Measurements from ENCODE around the gene PJVK.
"Not testable (repeated sequence)": the region's sequence is repeated elsewhere in the genome, so short reads cannot be mapped to it uniquely, and the experiment has no call there.

DNA sequence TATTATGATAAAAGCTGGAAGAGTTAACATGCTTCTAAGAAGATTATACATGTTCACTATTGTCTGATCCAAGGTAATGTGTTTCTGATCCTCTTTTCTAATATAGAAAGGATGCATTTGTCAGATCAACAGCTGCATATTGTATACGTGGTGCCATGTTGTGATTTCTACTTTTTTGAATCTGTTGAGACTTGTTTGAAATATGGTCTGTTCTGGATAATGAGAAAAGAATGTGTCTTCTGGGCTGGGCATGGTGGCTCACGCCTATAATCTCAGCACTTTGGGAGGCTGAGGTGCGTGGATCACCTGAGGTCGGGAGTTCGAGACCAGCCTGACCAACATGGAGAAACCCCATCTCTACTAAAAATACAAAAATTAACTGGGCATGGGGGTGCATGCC lies 27.4 kb upstream of the PJVK start:
- TF ChIP-seq, protein P1, sequence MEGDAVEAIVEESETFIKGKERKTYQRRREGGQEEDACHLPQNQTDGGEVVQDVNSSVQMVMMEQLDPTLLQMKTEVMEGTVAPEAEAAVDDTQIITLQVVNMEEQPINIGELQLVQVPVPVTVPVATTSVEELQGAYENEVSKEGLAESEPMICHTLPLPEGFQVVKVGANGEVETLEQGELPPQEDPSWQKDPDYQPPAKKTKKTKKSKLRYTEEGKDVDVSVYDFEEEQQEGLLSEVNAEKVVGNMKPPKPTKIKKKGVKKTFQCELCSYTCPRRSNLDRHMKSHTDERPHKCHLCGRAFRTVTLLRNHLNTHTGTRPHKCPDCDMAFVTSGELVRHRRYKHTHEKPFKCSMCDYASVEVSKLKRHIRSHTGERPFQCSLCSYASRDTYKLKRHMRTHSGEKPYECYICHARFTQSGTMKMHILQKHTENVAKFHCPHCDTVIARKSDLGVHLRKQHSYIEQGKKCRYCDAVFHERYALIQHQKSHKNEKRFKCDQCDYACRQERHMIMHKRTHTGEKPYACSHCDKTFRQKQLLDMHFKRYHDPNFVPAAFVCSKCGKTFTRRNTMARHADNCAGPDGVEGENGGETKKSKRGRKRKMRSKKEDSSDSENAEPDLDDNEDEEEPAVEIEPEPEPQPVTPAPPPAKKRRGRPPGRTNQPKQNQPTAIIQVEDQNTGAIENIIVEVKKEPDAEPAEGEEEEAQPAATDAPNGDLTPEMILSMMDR (conservative IDR thresholded peaks at IDR 0.05; ENCODE audit: low read depth in 2 of 2), result not testable (repeated sequence)
- not testable (repeated sequence) for TF ChIP-seq EZH2phosphoT487 (IDR thresholded peaks at IDR 0.05; ENCODE audit: unreplicated experiment); STAT1 (IDR thresholded peaks at IDR 0.05; ENCODE audit: unreplicated experiment); NANOG (IDR thresholded peaks at IDR 0.05; ENCODE audit: borderline replicate concordance); POLR2AphosphoS5 (IDR thresholded peaks at IDR 0.05; ENCODE audit: low read depth)
- TF ChIP-seq, protein P2, sequence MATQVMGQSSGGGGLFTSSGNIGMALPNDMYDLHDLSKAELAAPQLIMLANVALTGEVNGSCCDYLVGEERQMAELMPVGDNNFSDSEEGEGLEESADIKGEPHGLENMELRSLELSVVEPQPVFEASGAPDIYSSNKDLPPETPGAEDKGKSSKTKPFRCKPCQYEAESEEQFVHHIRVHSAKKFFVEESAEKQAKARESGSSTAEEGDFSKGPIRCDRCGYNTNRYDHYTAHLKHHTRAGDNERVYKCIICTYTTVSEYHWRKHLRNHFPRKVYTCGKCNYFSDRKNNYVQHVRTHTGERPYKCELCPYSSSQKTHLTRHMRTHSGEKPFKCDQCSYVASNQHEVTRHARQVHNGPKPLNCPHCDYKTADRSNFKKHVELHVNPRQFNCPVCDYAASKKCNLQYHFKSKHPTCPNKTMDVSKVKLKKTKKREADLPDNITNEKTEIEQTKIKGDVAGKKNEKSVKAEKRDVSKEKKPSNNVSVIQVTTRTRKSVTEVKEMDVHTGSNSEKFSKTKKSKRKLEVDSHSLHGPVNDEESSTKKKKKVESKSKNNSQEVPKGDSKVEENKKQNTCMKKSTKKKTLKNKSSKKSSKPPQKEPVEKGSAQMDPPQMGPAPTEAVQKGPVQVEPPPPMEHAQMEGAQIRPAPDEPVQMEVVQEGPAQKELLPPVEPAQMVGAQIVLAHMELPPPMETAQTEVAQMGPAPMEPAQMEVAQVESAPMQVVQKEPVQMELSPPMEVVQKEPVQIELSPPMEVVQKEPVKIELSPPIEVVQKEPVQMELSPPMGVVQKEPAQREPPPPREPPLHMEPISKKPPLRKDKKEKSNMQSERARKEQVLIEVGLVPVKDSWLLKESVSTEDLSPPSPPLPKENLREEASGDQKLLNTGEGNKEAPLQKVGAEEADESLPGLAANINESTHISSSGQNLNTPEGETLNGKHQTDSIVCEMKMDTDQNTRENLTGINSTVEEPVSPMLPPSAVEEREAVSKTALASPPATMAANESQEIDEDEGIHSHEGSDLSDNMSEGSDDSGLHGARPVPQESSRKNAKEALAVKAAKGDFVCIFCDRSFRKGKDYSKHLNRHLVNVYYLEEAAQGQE (IDR thresholded peaks at IDR 0.05; ENCODE audit: unreplicated experiment), result not testable (repeated sequence)

Measured in GM23338 (cell line).